Measurements from ENCODE around the gene PLPP7.
A peak's percentile ranks its signal among the peaks of the same experiment; 100 is the strongest.
"Not testable (repeated sequence)": the region's sequence is repeated elsewhere in the genome, so short reads cannot be mapped to it uniquely, and the experiment has no call there.

Gene PLPP7

DNA sequence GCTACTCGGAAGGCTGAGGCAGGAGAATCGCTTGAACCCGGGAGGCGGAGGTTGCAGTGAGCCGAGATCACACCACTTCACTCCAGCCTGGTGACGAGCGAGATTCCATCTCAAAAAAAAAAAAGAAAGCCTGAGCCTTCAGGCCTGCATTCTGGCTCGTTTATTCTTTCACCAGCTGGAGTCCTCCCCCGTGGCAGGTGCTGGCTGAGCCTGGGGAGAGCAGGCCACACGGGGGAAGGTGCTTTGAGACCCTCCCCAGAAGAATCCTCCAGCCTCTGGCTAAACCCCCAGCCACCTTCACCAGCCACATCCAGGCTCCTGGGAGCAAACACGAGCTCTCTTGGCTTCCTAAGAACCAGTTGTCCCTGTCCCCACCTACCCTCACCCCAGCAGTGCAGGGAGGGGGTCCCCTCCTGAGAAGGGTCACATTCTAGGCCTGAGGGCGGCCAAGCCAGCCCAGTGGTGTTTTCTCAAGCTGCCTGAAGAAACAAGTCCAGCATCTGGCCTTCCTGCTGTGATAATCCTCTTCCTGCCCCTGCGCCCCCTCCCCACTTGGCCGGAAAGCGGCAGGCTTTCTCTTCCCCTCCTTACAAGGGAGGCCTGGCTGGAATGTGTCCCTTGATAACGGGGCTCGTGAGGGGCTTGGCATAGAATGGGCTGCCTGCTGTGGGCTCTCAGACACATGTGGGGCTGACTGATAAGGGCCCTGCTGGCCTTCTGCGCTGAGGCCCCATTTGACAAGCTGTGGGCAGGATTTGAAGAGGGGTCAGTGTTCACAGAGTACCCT is 41.5 kb downstream of the PLPP7 start:
- no peak for DNase-seq

GRCh38 chr9:131331996-131332395 is 42.5 kb downstream of the PLPP7 start:
- not testable (repeated sequence) for DNase-seq

GRCh38 chr9:131333771-131334628 is 44.5 kb downstream of the PLPP7 start:
- no peak for DNase-seq

GRCh38 chr9:131334629-131335367 is 45.3 kb downstream of the PLPP7 start:
- peak in 5 of 51 donors; percentile 5 to 10 (median 7) for DNase-seq

DNA sequence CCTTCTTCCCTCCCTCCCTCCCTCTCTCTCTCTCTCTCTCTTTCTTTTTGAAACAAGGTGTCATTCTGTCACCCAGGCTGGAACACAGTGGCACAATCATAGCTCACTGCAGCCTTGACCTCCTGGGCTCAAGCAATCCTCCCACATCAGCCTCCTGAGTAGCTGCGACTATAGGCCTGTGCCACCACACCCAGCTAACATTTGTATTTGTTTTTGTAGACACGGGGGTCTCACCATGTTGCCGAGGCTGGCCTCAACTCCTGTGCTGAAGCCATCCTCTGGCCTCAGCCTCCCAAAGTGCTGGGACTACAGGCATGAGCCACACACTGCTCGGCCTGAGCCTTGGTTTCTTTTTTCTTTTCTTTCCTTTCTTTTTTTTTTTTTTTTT is 45.8 kb downstream of the PLPP7 start:
- DNase-seq: no peak

- no peak for DNase-seq
Measured at GRCh38 chr9:131337131-131337848, 47.8 kb downstream of the PLPP7 start.

DNA sequence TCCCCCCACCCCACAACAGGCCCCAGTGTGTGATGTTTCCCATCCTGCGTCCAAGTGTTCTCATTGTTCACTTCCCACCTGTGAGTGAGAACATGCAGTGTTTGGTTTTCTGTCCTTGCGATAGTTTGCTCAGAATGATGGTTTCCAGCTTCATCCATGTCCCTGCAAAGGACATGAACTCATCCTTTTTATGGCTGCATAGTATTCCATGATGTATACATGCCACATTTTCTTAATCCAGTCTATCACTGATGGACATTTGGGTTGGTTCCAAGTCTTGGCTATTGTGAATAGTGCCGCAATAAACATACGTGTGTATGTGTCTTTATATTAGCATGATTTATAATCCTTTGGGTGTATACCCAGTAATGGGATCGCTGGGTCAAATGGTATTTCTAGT is 49.7 kb downstream of the PLPP7 start:
- DNase-seq: not testable (repeated sequence)

DNA sequence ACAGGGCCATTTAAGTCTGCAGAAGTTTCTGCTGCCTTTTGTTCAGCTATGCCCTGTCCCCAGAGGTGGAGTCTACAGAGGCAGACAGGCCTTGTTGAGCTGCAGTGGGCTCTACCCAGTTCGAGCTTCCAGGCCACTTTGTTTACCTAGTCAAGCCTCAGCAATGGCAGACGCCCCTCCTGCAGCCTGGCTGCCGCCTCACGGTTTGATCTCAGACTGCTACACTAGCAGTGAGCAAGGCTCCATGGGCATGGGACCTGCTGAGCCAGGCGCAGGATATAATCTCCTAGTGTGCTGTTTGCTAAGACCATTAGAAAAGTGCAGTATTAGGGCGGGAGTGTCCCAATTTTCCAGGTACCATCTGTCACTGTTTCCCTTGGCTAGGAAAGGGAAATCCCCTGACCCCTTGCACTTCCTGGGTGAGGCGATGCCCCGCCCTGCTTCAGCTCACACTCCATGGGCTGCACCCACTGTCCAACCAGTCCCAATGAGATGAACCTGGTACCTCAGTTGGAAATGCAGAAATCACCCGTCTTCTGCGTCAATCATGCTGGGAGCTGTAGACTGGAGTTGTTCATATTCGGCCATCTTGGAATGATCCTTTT is 55.5 kb downstream of the PLPP7 start:
- not testable (repeated sequence) for DNase-seq

- DNase-seq: no peak
Measured at GRCh38 chr9:131346559-131346958, 57.0 kb downstream of the PLPP7 start.

GRCh38 chr9:131347376-131348020 is 58.0 kb downstream of the PLPP7 start:
- no peak for DNase-seq

GRCh38 chr9:131348631-131349521 is 59.4 kb downstream of the PLPP7 start:
- no peak for DNase-seq

DNA sequence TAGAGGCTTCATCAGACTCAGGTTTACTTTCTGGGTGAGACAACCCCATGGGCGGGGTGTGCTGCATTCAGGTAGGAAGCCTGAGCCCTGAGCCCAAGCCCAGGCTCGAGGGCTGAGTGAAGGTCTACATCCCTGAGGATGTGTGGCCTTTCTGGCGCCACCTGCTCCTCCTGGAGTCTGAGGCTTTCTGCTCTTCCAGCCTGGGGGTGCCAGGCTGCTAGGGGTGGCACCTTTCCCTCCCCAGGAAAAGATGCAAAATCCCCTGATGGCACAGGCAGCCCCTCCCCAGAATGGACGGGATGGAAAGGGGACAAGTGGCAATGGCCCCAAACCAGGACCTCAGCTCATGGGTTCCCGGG is 60.0 kb downstream of the PLPP7 start:
- DNase-seq: no peak

DNA sequence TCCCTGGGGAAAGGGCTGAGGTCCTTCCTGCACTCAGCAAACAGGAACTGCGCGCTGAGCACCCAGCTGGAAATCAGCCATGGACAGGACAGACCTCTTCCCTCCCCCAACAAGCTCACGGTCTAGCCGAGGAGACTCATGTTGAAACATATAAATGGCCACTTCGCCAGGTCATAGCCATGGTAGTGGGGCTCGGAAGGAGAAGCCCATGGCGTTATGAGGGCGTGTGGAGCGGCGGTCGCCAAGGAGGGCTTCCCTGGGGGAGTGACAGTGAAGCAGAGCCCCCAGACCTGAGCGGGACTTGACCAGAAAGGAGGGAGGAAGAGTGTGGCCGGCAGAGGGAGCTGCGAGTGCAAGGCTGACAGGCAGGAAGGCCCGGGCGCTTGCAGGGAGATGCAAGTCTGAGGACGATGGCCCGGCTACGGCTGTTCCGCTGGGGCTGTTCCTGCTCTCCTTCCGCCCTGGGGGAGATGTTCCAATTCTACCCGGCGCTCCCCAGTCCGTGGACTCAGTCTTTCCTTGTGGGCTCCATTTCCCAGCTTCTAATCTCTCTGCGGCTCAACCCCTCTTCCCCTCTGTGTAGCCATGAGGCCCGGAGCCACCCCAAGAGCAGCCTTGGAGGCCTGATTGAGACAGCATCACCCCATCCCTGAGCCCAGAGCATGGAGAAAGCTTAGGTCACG is 60.5 kb downstream of the PLPP7 start:
- peak; percentile 27 to 88 (median 72) for DNase-seq

DNA sequence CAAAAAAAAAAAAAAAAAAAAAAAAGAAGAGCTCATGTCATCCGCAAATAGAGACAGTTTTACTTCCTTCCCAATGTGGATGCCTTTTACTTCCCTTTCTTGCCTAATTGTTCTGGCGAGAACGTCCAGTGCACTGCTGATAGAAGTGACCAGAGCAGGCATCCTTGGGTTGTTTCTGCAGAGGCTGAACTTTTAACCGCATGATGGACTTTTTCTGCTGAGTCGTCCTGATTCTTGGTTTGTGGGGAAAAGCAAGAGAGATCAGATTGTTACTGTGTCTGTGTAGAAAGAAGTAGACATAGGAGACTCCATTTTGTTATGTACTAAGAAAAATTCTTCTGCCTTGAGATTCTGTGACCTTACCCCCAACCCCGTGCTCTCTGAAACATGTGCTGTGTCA is 67.0 kb downstream of the PLPP7 start:
- peak in 4 of 51 donors; percentile 5 to 40 (median 12) for DNase-seq

DNA sequence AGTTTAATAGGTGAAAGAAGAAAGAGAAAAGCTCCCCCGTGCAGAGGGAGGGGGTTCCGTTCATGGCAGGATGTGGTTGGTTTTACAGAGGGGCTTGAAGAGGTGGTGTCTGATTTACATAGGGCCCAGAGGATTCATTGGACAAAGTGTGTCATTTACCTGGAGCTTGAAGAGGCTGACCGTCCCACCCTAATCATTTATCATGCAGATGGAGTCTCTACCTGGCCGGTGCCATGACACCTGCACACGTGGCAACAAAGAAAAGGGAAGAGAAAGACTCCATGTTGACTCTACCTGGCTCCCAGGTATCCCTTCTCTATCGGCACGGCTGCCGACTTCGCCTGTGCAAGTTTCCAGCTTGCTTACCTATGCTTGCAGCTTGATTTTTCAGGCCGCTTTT is 69.0 kb downstream of the PLPP7 start:
- no peak for DNase-seq

All from hypothalamus (tissue), 51 donors.